ENCODE data around the gene RASGRF2.

DNA sequence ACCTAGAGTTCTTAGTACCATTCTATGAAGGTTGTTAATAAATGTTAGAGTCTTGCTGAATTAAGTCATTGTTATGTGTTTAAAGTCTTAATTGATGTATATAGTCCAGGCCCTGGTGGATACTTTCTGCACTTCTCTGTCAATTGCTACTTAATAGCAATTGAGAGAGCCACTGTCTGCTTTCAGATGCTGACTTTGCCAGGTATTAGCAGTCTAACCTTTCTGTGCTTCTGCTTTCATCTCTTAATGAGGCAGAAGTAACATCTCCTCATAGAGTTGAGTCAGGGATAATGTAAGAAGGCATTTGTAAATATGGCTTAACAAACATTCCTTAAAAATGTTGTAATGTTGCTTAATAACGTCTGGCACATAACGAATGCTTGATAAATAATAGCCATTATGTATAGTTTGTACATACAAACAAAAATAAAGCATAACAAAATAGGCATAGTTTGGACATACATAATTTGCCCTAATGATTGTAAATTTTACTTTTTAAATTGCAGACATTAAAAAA lies 28.3 kb downstream of the RASGRF2 start:
- TF ChIP-seq, protein P1, sequence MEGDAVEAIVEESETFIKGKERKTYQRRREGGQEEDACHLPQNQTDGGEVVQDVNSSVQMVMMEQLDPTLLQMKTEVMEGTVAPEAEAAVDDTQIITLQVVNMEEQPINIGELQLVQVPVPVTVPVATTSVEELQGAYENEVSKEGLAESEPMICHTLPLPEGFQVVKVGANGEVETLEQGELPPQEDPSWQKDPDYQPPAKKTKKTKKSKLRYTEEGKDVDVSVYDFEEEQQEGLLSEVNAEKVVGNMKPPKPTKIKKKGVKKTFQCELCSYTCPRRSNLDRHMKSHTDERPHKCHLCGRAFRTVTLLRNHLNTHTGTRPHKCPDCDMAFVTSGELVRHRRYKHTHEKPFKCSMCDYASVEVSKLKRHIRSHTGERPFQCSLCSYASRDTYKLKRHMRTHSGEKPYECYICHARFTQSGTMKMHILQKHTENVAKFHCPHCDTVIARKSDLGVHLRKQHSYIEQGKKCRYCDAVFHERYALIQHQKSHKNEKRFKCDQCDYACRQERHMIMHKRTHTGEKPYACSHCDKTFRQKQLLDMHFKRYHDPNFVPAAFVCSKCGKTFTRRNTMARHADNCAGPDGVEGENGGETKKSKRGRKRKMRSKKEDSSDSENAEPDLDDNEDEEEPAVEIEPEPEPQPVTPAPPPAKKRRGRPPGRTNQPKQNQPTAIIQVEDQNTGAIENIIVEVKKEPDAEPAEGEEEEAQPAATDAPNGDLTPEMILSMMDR (conservative IDR thresholded peaks at IDR 0.05; ENCODE audit: low read length), result no peak
- TF ChIP-seq EZH2phosphoT487 (IDR thresholded peaks at IDR 0.05; ENCODE audit: borderline replicate concordance), result no peak

All from Loucy (cell line).